HG02610 (cell line): ENCODE measurements around the gene USP2.

Experiments used
- ATAC-seq: cut with Tn5 transposase; IDR thresholded peaks from one replicate; pipeline ENCODE4 v1.9.1; 2021; ENCODE audit warnings: mild to moderate bottlenecking, moderate library complexity; ENCODE audit not compliant: unreplicated experiment

USP2 gene, protein sequence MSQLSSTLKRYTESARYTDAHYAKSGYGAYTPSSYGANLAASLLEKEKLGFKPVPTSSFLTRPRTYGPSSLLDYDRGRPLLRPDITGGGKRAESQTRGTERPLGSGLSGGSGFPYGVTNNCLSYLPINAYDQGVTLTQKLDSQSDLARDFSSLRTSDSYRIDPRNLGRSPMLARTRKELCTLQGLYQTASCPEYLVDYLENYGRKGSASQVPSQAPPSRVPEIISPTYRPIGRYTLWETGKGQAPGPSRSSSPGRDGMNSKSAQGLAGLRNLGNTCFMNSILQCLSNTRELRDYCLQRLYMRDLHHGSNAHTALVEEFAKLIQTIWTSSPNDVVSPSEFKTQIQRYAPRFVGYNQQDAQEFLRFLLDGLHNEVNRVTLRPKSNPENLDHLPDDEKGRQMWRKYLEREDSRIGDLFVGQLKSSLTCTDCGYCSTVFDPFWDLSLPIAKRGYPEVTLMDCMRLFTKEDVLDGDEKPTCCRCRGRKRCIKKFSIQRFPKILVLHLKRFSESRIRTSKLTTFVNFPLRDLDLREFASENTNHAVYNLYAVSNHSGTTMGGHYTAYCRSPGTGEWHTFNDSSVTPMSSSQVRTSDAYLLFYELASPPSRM

DNA sequence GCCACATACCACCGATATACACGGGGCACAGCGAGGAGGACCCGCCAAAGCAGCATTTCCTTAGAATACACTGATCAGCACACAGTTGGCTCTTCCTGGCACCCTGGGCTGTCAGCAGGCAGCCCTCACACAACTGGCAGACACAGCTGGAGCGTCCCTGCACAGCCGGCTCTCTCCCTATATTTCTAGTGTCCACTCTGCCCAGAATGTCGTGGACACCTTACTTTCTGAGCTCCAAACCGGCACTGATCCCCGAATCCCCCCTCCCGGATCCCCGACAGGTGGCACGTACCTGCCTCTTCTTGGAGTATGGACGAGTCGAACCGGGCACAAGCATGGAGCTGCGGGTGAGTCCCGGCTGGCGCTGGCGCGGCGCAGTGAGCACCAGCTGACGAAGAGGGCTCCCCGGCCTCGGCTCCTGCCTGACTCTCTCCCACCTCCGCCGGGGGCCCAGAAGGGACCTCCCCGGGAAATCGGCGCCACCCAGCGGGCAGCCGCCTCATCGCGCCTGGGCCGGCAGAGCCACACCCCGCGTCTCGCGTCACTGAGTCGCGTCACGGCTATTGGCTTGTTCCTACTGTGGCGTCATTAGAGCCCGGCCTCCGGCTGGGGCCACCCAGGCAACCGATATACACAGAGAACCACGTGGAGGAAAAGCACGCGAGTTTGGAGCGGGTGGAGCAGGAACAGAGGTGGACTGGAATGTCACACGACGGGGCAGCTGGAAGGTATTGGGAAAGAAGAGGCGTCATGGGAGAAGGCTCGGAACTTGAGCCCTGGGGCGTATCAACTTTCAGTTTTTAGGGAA is at the start of gene USP2:
Gene USP2, minus strand, starts transcription at position 510 of the 808 bp plus-strand sequence. CDS start 8,210 bp downstream, outside the sequence.
- ATAC-seq: peak; percentile 93

DNA sequence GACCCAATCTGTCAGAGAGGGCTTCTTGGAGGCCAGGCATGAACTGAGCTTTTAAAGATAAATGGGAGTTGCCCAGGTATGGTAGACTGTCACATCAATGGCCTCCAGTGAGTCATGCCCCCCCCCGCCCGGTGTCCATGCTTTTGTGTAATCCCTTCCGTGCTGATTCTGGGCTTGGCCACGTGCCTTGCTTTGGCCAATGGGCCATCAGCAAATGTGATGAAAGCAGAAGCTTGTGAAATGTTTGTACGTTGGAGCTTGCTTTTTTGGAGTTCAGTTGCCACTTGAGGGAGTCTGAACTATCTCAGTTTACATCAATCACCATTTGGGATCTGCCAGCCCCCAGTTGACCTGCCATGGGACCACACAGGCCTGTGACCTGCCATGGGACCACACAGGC is 45.8 kb upstream of the USP2 start:
- ATAC-seq: no peak

DNA sequence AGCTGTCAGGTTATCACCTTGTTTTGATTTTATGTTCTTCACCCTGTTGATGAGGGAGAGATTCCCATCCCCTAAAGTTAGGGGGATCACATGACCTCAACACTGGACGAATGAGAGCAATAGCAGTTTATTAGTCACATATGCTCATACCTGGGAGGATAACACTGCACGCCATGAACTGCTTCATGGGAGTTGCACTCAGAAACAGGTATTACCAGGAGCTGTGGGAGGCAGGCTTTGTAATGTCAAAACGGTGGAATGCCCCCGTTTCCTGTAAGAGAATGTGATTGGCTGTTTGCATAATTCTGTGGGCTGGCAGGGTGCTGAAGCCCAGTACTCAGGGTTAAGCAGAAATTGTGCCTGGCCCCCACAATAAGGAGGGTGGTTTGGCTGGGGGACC is 44.7 kb upstream of the USP2 start:
- ATAC-seq: no peak

GRCh38 chr11:119424775-119425174 is 43.3 kb upstream of the USP2 start:
- no peak for ATAC-seq

DNA sequence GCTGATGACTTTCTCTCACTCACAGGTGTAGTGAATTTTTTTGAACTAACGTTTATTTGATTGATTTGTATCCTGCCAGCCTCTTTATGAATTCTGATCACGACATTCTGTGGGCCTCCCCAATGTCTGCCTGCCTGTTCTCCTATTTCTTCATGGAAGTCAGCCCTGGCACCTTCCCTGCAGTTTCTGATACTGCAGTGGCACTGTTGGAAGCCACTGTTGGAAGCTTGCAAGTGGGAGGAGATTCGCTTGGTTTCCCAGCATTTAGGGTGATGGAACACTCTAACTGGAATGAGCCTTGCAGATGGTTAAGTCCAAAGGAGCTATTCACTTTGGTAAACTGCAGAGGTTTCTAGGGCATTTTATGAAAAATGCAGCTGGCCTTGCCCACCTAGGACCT is 42.8 kb upstream of the USP2 start:
- no peak for ATAC-seq

DNA sequence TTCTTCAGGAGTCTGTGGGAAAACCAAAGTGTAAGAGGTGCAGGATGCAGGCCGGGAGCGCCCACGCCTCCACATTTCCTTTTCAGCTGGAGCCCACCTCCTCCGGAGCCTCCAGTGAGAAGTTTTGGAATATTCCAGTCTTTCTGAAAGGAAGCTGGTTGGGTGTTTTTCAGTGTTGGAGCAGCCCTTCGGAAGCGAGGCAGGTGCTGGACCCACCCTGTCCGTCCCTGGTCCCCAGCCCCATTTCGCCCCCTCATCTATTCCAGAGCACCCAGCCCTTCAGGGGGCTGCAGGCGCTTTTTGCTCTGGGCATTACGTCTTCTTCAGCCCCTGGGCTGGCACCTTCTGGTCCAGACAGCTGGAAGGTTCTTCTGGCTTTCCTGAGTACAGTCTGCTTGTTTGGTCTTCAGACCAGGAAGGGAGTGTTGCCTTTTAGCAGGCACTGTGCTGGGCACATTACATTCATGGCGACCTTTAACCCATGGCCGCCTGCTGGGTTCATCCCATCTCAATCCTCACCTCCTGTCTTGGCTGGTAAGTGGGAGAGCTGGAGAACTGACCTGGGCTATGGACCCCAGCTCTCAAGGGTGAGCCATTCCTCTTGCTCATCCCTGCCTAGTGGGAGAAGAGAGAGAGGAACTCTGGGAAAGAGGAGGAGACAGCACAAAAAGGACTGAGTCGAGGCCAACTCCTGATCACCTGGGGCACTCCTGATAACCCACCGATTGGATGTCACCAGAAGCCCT is 42.2 kb upstream of the USP2 start:
- ATAC-seq: no peak

DNA sequence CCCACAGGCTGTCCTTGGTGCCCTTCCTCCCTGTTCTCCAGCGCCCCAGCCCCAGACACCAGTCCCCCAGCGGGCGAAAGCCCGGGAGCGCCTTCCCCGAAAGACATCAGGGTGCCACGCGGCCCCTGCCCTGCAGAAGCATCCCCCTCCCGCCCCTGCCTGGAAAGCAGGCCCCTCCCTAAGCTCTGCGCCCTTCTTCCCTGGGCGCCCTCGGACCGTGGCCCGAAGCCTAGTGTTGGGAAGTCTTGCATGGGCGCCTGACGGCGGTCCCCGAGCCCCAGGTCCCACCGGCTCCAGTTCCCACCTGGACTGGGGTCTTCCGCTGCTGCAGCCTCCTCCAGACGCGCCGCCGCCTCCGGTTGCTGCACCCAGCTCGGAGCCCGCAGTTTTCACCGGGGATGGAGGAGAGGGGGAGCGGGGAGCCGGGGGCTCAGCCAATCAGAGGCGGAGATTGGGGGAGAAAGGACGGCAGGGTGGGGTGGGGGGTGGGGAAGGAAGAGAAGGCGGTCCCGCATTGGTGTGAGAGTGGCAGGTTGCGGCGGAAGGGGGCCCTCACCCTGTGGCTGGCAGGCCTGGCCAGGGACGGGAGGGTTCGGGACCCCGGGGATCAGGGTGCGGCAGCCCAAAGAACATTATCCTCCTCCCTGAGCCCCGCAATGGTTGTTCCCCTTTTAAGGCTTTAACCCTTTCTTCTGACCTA is 41.5 kb upstream of the USP2 start, which contains the start of gene THY1:
Gene THY1, minus strand, starts transcription at position 364 of the 700 bp plus-strand sequence. CDS start 2,267 bp downstream, outside the sequence.
- no peak for ATAC-seq

- ATAC-seq: no peak
Observed at GRCh38 chr11:119421941-119422808, 40.7 kb upstream of the USP2 start.

- ATAC-seq: no peak
Observed at GRCh38 chr11:119421351-119421750, 39.9 kb upstream of the USP2 start.

GRCh38 chr11:119420631-119421030 is 39.1 kb upstream of the USP2 start:
- no peak for ATAC-seq

- no peak for ATAC-seq
Observed at GRCh38 chr11:119419834-119420492, 38.5 kb upstream of the USP2 start.

DNA sequence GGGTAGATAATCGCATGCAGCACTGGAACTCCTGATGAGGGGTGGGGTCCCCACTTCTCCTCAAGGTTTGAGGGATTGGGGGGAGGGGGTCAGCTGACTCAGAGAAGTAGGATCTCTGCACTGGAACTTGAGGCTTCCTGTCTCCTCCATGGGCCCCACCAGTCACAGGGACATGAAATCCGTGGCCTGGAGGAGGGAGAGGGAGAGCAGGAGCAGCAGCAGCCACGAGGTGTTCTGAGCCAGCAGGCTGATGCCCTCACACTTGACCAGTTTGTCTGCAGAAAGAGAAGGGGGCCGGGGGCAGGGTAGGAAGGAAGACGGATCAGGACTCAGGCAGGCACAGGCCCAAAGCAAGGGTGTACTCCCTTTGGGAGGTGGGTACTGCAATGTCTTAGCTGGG is 37.8 kb upstream of the USP2 start:
- no peak for ATAC-seq

DNA sequence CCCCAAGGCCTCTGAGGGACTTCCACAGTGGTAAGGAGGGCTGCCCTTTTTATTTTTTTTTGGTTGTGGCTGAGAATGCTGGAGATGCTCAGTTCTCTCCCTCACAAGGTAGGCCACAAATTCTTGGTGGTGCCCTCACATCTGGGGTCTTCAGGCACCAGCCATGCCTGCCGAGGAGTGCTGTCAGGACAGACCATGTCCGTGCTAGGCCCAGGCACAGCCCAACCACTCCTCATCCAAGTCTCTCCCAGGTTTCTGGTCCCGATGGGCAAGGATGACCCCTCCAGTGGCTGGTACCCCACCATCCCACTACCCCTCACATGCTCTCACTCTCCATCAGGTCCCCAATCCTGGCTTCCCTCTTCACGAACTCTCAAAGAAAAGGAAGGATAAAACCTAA is 37.3 kb upstream of the USP2 start:
- no peak for ATAC-seq

DNA sequence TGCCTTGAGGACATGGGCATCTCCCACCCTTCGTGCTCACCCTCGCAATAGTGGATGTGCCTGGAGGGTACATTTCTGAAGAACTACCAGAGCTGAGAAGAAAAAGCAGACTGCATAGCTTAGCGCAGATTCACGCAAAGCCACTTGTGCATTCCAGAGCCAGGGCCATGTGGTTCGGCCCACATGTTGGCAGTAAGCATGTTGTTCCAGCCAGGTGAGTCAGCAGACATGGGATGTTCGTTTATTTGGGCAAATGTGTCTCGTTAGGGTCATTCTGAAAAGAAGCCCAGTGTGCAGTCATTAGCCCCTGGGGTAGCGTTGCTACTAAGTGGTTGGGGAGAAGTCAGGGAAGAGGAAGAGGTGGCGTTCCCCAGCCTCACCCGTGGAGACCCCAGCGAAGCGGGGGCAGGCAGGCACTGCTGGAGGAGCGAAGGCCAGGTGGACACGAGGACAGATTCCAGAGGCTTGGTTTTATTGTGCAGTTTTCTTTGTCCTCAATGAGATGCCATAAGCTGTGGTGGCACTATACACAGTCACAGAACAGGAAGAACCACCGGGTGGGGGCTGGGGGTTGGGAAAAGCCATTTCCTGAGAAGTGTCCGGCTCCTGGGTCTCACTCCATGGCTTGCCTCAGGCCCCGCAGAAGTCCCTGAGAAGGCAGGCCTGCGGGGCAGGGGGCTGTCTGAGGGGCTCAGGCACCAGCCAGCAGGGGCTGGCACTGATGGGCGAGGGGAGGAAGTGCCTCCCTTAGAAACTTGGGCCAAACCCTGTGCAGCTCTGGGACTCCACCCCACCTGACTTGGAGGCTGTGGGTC is 36.4 kb upstream of the USP2 start:
- no peak for ATAC-seq

DNA sequence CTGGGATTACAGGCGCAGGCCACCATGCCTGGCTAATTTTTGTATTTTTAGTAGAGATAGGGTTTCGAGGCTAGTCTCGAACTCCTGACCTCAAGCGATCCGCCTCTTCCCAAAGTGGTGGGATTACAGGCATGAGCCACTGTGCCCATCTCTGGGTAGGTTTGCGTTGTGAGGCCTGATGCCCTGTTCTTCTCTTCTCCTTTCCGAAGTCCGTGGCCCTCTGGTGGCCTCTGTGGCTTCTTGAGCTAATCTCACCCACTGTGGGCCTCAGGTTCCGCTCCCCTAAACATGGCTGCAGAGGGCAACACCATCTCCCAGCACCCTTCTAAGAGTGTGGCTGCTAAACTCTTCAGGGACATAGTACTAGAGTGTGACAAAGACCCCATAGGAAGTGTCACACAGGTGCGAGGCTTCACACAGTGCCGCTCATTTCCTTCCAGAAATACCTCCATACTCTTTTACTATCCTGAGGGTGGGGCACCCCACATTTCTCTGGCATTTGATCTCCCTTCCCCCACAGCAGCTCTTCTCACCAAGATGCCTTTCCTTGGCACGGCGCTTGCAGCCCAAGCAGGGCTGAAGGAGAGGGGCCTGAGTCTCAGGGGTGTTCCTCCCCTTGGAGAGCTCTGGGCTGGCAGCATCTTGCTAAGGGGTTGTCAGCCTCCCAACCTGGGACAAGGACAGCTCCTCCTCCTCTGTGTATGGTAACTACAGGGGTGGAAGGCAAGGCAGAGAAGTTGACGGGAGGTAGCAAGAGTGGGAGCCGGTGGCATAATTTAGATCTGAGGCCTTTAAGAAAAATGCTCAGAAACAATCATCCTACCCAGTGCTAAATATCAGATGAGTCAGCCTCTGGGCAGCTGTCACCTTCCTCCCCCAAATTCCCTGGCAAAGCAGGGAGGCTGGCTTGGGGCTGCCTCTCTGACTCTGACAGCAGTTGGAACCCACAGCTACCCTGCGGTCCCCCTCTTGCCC is 35.4 kb upstream of the USP2 start:
- ATAC-seq: no peak

GRCh38 chr11:119415966-119416365 is 34.5 kb upstream of the USP2 start:
- no peak for ATAC-seq

DNA sequence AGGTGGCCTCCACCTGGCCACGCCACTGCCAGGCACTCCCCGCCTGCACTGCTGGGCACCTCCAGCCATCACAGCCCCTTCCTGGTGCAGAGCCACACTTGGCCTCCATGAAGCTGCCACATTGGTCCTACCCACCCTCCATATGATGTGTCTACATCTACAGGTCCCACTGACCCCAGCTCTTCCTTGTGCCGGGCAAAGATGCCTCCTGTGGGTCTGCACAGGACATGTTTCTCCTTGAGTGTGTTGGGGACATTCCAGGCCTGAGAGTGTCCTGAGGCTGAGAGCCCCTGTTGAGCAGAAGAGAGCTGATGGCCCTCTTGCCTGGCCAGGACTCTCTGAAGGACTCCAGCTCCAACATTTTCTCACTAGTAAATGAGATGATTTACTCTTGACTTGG is 34.0 kb upstream of the USP2 start:
- no peak for ATAC-seq
